NCI-H1417 (cell line): Measurements from ENCODE around the gene B4GALNT3.
A peak's percentile ranks its signal among the peaks of the same experiment; 100 is the strongest.

ENCODE experiments used
- DNase-seq, 3 experiments: peaks; one replicate each; lab custom pipeline; 2025; lab: John Stamatoyannopoulos, UW

Gene B4GALNT3

DNA sequence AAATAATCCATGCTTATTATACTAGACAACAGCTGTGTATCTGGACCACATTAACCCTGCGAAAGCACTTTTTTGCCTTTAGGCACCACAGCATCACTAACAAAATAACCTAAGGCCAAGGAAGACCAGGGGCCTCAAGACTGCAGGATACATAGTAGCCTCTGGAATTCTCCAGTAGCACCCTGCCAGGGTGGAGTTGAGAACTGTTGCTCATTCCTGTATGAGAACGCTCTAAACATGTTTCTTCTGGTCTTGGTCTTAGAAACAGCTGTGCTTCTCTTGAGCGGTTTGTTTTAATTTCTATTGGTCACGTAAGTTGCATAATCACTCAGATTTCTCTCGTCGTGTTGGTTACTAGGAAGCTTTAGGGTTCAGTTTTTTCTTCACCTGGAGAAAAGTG is 7.9 kb downstream of the B4GALNT3 start:
- no peak for DNase-seq

DNA sequence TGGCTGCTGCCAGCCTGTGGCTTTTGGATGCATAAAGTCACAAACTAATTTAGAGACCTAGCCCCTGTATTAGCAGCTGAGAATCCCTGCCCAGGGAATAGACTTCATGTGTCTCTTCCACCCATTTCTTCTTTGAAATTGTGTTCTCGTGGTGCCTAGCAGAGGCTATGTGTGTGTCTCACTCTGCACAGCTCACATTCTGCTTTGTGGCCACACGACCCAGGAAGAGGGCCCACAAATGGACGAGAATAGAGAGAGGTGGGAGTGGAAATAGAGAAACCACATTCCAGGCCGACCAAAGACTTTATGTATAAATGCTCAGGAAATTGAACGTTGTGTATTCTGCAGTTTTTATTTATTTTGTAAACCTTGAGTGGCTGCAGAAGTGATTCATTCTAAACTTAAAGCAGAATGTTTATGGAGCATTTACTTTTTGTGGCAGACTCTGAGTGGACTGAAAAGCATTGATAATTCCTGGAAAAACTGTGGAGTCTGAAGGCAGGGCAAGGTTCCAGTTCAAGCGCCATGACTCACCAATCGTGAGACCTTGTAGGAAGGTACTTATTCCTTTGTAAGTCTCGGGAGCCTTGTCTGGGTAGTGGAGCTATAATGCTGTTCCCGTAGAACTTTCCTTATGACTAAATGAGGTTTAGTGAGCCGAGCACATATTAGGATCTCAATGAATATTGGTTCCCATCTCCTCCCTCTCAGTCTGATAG is 9.1 kb downstream of the B4GALNT3 start:
- no peak for DNase-seq

DNA sequence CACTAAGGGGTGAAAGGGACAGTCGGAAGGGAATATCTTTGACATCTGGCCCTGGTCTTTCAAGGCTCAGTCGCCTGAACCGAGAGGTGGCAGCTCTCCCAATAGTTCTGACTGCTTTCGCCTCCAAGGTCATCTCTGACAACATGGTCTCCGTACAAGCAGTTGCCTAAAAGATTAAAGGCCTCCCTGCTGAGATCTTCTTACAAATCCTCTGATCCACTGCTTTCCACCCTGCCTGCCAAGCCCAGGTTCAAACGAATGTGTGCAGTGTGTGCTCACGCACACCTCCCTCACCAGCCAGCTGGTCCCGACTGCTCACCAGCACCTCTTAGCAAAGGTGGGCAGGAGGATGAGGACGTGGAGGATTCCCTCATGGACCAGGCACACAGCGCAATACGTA is 10.4 kb downstream of the B4GALNT3 start:
- no peak for DNase-seq

DNA sequence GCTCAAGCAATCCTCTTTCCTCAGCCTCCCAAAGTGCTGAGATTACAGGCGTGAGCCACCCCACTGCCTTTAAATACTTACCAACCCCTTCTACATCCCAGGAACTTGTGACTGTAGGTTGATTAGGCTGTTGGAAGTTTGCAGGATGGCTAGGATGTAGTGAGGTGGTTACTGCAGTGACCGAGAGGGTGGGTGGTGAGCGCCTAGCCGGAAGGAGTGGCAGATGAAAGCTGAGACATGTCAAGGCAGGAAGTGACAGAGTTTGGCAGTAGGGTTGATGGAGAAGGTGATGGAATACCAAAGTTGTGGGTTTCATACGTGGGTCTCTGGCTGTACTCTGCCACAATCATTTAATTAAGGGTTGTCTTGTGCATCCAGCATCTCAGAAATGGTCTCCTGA is 13.5 kb downstream of the B4GALNT3 start:
- DNase-seq = no peak

DNA sequence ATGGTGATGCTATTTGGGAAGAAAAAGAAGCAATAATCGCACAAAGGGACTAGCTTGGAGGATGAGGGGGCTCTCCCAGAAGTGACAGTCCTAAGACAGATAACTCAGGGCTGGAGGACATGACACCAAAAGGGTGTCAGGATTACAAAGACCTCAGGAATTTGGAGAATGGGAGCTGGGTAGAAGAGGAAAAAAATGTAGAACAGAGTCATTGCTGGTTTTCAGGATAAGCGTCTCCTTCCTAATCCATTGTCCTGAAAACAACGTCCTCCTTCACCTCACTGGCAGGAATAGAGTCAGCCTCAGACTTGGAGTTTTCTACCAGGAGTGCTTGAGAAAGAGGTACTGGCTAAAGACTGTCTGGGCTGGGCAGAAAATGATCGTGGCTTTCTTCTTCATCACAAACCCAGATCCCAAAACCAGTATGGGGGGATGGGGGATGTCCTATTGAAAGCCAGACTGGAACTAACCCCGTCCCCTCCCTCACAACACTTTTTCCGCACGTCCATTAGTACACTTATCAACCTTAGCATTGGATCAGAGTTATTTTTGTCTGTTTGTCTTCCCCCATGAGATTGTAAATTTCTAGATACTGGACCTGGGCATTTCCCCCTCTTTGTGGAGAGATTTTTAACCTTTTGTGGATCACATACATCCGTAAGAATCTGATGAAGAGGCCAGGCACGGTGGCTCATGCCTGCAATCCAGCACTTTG is 14.3 kb downstream of the B4GALNT3 start:
- no peak for DNase-seq

DNA sequence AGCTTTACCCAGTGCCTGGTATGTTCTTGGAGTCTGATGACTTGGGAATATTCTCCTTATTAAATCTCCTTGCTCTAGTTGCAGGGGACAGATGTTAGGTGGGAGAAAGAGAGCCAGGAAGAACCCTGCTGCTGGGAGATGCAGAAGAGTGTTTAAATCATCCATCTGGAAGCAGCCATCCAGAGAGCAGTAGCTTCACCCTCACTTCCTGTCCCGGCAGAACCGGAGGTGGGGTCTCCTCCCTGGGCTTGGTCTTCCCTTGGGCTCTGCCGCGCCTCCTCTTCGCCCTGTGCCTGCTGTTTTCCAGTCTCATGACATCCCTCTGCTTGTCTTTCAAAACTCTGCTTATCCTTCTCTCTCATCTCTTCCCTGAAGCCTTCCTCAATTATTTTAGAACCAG is 15.5 kb downstream of the B4GALNT3 start:
- DNase-seq = no peak

DNA sequence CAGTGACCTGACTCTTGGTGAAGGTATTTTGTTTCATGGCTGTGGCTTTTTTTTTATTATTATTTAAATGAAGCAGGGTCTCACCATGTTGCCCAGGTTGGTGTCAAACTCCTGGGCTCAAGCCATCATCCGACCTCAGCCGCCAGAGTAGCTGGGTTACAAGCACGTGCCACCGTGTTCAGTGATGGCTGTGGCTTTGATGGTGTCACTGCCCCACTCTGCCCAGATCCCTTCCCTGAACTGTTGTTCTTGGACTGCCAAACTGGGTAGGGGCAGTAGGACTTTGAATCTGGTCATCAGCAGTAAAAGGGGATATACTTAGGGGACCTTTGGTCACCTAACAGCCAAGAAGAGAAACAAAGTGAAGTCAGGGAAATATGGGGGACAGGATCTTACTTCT is 19.4 kb downstream of the B4GALNT3 start:
- DNase-seq = no peak

DNA sequence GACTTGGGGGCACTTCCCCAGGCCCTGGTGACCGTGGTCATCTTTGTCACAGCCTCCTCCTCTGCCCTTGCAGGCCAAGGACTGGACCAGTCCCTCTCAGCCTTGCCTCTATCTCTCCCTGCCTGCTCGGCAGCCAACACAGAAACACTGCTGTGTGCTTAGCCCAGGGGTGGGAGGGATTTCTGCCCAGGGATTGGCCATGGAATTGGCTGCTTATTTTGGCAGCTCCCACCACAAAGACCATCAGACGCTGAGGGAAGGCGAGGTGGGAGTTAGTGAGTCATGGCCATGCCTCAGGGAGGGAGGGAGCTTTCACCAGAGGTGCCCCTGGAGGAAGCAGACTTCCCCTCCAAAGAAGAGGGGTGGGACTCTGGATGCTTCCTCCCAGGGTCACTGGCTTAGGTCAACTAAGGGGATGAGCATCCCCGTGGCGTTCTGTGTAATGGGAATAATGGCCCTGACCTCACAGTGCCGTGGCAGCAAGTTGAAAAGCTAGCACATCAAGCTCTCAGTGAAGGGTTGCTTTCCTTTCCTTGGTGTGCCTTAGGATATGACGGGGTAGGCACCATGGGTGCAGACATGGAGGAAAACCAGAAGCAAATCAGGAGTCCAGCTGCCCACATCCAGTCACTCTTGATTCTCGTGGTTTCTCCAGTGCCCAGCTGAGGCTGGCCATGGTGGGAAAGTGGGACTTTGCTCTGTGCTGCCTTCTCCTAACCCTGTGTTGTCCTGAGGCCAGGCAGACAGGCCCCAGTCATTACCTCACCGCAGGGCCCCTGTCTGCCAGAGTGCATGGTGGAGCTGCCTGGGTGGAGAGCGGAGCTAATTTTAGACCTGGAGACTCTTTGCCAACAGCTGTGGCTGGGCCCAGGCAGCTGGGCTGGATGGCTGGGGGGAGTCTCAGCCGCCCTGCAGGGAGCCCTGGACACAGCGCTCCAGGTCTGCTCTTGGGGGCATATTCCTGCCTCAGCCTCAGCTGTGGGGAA is 21.4 kb downstream of the B4GALNT3 start:
- peak; percentile 46 to 85 (median 73) for DNase-seq

DNA sequence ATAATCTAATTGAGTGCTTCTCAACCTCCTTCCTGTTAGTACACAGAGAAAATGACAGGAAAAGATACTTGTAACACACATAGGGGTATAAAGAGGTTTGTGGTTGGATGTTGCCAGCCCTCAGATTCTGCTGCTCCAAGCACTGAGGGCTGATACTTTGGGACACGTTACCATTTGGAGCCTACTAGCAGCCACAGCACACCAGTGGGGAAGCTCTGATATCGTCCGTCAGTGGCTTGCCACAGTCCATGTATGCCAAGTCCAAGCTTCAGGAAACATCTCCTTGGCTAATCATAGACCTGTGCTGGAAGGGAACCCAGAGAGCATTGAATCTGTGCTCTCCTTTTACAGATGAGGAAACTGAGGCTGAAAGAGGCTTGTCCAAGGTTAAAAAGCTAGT is 22.3 kb downstream of the B4GALNT3 start:
- no peak for DNase-seq

DNA sequence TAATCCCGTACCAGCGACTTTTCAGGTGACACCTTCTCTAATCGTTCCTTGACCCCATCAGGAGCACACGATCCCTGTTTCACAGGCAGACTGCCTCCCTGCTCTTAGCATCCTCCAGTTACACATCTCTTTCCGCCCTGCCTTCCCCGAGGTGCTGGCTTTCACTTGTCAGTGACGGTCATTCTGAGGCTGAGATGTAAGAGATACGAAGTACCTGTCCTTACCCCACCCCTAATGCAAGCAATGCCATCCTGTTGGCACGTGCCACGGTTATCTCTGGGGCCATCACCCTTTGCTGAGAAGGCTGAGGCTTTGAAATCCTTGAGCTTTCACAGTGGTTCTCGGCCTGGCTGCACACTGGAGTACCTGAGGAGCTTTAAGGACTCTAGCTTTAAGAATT is 24.4 kb downstream of the B4GALNT3 start:
- DNase-seq = no peak

DNA sequence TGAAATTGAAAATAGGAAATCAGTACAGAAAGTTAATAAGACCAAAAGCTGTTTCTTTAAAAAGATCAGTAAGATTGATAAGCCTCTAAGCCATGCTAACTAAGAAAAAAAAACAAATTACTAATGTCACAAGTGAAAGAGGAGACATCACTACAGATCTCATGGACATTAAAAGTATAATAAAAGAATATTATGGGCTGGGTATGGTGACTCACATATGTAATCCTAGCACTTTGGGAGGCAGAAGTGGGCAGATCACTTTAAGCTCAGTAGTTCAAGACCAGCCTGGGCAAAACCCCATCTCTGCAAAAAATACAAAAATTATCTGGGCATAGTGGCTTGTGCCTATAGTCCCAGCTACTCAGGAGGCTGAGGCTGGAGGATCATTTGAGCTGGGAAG is 30.5 kb downstream of the B4GALNT3 start:
- DNase-seq = no peak

DNA sequence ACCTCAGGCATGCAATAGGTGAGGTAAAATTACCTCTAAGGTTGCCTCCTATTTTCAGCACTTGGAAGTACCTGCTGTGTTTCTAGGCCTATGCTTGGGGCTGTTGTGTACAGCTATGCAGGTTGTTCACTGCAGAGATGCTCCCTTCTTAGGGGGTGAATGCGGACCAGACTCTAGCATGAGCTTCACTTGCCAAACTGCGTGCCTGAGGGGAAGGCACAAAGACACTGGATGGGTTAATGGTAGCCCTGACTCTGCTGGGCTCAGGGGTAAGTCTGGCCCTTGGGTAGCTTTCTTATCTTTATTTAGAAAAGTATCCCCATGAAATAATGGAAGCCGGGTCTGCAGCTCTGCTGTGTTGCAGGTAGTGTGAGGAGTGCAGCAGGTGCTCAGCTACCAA is 35.7 kb downstream of the B4GALNT3 start:
- DNase-seq = no peak

DNA sequence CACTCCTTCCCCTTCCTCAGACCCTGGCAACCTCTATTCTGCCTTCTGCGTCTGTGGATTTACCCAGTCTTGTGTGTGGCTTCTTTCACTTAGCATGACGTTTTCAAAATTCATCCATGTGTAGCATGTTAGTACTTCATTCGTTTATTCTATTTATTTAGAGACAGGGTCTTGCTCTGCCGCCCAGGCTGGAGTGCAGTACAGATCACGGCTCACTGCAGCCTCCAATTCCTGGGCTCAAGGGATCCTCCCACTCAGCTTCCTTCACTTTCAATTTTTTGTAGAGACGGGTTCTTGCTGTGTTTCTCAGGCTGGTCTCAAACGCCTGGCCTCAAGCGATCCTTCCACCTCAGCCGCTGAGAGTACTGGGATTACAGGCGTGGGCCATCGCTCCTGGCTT is 37.0 kb downstream of the B4GALNT3 start:
- DNase-seq = no peak

DNA sequence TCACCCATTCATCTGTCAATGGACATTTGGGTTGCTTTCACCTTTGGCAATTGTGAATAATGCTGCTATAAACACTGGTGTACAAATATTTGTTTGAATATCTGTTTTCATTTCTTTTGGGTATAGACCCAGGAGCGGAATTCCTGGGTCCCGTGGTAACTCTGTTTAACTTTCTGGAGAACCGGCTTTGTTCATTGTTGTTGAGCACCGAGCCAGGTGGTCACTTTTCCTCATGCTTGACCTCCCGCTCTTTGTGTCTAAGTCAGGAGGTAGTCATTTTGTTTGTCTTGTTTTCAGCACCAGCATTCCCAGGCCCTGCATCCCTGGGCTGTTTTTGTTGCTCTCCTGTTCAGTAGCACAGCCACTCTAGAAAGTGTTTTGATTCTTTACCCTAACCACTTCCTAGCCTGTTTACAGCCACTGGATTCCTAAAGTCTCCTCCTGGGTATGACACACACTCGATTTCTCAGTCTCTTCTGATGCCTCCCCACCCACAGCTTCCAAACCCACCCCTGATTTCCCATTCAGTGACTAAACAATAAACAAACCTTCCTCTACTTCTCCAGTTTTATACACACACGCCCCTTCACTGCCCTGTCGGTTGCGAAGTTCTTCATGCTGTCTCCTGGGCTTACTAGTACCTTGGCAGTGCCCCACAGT is 37.9 kb downstream of the B4GALNT3 start:
- DNase-seq = peak in 1 of 3 experiments; percentile 23

DNA sequence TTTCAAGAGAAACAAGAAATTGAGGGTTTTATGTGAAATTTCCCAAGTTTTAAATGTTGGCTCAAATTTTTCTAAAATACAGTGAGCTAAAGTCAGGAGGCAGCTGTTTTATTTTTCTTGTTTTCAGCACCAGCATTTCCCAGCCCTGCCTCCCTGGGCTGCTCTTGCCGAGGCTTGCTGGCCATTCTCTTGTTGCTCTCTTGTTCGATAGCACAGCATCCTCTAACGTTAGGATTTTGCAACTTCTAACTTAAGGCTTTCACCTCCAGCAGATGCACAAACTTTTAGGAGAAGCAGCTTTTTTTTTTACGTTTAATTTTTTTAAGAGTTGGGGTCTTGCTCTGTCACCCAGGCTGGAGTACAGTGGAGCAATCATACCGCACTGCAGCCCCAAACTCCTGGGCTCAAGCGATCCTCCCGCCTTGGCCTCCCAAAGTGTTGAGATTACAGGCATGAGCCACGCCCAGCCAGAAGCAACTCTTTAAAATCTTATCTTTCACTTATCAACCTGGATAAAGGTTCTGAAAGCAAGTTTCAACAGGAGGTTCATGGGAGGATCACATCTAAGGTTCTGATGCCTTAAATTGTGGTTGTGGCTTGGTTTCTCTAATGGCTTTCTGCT is 40.2 kb downstream of the B4GALNT3 start:
- no peak for DNase-seq

DNA sequence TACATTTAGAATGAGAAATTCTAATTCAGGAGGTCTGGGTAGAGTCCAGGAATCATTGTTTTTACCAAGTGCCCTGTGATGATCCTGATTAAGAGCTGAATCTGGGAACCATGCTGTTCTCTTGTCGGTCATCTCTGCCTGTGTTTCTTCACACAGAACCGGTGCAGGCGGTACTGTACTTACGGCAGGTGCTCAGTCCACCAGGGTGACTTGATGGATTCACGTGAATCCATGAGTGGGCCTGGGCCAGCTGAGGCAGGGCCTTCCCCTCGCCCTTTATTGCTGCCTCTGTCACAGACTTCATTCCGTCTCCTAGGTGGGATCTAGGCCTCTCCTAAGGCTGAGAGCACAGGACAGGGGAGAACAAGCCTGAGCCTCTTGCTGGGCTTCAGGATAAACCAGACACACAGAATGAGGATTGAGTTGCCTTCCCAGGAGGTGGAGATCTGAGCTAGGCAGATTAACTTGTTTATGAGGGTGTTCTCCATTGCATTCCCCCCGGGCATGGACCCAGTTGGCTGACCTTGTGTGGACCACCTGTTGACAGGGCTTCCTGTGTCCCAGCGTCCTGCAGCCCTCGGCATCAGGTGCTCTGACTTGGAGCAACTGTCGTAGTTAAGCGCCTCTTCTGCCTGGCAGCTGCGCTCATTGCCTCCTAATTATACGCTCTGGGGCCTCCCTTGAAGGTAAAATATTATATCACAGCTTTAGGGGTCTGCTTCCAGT is 42.1 kb downstream of the B4GALNT3 start:
- peak in 2 of 3 experiments; percentile 84 to 95 for DNase-seq

DNA sequence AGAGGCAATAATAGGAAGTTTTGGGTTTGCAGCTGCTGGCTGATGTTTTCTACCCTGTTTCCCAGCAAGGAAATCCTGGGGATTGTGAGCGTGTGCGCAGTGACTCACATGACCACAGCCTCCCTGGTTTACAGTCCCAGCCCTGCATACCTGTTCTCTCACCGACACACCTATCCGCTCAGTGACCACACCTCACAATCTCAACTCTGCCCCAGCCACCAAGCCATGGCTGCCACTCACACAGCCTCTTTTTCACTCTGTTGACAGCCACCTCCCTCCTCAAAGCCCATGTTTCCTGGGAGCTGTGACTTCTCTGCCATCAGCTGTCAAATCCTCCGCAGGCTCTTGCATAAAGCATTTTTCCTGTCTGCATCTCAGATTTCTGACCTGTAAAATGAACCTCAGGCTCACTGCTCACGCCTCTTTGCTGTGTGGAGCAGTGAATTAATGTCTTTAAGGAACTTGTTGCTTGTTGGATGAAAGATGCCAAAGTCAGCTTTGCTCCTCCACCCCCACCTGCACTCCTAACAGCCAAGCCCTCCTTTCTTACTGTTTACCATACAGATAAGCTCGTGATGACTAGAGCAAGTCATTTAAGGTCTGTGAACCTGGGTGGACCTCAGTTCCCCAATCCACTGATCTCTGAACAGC is 43.5 kb downstream of the B4GALNT3 start:
- DNase-seq = peak; percentile 24 to 59 (median 34)

DNA sequence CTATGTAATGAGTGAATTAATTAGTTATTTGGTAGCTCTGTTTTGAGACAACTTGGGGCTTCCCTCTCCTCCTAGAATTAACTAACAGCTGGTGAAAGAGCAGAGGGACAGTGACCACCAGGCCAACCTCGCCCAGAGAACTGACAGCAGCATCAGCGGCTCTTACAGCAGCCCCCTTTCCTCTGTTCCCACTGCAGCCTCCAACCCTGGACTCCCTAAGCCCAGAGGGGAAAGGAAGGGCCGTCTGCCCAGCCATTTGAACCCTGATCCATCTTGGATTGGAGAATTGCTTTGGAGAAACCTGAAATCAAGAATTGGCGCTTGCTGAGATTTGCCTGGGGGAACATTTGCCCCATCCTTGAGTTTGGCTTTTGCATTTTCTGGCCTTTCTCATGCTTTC is 45.5 kb downstream of the B4GALNT3 start:
- DNase-seq = no peak

DNA sequence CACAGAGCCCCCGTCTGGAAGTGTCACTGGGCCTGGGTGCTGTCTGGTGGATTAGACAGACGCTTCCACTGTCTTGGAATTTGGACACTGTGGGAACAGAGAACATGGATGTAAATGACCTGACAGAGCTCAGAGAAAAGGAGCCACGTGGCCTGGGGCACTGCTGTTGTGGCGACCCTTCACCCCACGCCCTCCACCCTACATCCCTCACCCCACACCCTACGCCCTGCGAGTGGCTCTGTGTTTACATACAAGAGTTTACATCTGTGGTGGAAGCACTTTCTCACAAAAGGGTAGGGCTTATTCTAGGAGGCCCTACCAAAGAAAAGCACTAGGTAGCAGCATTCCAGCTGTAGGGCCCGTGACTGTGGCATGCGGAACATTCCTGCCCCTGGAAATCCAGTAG is 47.7 kb downstream of the B4GALNT3 start:
- DNase-seq = peak in 1 of 3 experiments; percentile 3

DNA sequence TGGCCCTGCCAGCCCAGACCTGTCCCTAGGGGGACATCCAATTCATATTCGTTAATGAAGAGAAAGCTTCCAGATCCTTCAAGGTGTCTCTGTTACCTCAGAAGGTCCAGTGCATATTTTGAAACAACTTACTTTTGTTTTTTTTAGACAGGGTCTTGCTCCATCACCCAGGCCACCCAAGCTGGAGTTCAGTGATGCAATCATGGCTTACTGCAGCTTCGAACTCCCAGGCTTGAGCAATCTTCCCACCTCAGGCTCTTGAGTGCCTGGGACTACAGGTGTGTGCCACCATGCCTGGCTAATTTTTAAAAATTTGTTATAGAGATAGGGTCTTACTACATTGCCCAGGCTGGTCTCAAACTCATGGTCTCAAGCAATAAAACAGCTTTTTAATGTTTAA is 48.4 kb downstream of the B4GALNT3 start:
- DNase-seq = no peak
